ENCODE data around the gene TMEM178B.

Gene TMEM178B

GRCh38 chr7:141475679-141476078 is 401.8 kb downstream of the TMEM178B start:
- DNase-seq (ENCODE audit: low read depth), result no peak

DNA sequence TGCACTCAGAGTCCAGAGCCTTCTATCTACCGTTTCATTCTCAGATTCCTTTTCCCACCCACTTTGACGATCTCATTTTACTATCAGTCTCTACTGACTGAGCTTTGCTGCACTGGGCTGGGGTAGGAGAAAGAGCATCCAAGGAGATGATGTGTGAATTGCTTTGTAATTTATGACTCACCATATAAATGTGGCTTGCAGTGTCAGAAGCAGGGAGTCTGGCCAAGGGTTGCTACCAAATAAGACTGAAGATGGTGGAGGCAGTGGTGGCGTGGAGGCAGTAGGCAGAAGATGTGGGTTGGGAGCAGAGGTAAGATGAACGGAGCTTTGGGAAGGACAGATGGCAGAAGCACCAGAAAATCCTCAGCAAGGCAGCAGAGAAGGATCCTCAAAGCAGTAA is 404.0 kb downstream of the TMEM178B start:
- DNase-seq (ENCODE audit: low read depth), result no peak

- no peak for DNase-seq (ENCODE audit: low read depth)
Measured at GRCh38 chr7:141478845-141479244, 405.0 kb downstream of the TMEM178B start.

GRCh38 chr7:141480953-141481352 is 407.1 kb downstream of the TMEM178B start:
- no peak for DNase-seq (ENCODE audit: low read depth)

DNA sequence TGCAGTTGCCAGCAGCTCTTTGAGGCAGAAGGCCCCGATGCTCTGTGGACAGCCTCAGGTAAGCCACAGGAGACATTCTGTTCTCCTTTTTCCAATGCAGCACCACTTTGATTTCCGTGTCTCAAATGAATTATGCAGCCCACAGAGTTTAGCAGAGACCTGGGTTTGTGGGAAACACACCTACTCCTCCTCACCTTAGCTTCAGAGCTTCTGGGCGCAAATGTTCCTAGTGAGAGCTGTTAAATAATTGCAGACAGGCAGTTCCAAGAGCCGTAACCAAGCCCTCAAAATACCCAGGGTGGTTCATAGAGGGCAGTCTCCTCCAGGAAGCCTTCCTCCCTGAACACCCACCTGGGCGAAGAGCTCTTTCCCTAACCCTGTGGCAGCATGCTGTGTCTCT is 408.1 kb downstream of the TMEM178B start:
- DNase-seq (ENCODE audit: low read depth), result no peak

- no peak for DNase-seq (ENCODE audit: low read depth)
Measured at GRCh38 chr7:141483044-141483443, 409.2 kb downstream of the TMEM178B start.

- no peak for DNase-seq (ENCODE audit: low read depth)
Measured at GRCh38 chr7:141484907-141485306, 411.0 kb downstream of the TMEM178B start.

GRCh38 chr7:141486959-141487358 is 413.1 kb downstream of the TMEM178B start:
- DNase-seq (ENCODE audit: low read depth), result no peak

GRCh38 chr7:141490474-141490873 is 416.6 kb downstream of the TMEM178B start:
- DNase-seq (ENCODE audit: low read depth), result no peak

- DNase-seq (ENCODE audit: low read depth), result no peak
Measured at GRCh38 chr7:141495057-141495456, 421.2 kb downstream of the TMEM178B start.

- DNase-seq (ENCODE audit: low read depth), result no peak
Measured at GRCh38 chr7:141497391-141497790, 423.5 kb downstream of the TMEM178B start.

GRCh38 chr7:141500608-141501007 is 426.7 kb downstream of the TMEM178B start:
- no peak for DNase-seq (ENCODE audit: low read depth)

- no peak for DNase-seq (ENCODE audit: low read depth)
Measured at GRCh38 chr7:141501451-141501850, 427.6 kb downstream of the TMEM178B start.

GRCh38 chr7:141511316-141511675 is 437.4 kb downstream of the TMEM178B start:
- no peak for DNase-seq (ENCODE audit: low read depth)

DNA sequence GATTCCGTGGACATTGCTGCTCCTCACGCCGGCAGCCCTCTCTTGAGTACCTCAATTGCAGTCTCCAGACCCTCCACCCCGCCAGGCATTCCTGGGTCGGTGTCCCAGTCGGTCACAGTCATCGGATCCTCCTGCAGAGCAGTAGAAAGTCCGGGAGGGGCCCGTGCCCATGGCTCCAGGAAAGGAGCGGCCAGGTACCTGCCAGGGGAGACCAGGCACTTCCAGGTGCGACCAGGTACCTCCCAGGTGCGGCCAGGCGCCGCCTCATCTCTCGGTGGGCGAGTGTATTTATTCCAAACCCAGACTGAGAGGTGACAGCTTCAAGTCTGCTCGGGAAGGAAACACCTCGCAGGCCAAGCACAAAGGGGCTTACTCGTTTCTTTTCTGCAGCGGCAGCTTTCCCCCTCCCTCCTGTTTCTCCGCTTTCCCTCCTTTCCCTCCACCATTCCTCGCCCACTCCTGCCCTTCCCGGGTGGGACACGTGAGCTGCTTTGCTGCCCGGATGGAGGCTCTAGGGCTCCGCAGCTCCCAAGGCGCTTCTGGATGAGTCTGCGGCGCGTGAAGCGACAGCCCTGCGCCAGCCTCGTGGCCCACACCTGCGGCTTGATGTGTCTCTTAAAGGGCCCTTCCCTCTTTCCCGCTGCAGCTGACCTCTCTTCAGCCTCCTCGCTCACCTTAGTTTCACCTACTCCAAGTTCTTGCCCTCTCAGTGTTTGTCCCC is 438.0 kb downstream of the TMEM178B start:
- DNase-seq (ENCODE audit: low read depth), result no peak

DNA sequence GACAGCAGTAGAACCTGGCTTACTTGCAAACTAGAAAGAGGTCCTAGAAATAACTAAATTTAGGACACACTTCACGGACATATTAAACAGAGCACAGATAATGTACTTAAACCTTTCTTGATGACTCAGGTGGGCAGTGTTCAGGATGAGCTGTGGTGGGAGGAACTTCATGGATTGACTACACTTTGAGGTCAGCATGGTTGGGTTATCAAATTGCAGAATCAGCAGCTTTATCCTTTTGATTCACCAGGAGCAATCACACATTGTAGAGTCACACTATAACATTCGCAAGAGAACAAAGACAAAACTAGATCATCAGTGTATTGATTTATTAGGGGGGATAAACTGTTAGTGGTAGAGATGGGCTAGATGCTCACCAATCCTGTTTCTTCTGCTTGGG is 438.7 kb downstream of the TMEM178B start:
- DNase-seq (ENCODE audit: low read depth), result no peak

- no peak for DNase-seq (ENCODE audit: low read depth)
Measured at GRCh38 chr7:141513720-141514119, 439.9 kb downstream of the TMEM178B start.

DNA sequence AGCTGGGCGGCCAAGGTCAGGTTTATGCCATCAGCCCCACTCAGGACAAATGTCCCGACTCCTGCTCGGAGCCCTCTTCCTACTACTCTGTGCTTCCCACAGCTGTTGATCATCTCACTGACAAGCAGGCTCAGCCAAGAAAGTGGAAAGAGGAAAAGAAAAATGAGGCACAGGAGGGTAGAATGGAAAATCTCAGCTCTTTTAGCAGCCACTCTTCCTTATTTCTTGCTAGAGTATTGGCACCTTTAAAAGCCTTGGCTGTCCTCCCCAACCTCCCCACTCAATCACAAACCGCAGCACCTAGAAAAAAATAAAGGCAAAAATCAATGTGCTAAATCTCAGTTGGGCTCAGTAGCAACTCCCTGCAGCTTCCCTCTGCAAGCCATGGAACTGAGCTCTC is 442.1 kb downstream of the TMEM178B start:
- no peak for DNase-seq (ENCODE audit: low read depth)

DNA sequence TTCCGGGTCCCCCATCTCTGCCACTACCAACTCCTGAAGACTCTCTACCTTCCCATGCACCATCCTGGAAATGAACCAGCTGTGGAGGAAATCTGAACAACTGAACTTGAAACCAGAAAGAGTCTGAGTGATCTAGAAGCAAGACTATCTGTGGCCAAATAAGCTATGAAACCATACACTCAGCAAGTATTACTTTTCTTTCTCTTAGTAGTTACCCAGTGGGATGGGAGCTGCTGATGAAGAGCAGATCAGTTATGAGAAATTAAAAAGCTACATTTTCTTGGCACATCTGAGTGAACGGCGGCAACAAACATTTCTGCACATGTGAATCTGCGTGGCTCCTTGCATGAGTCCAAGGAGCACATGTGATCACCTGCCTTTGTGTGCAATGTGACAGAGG is 445.8 kb downstream of the TMEM178B start:
- DNase-seq (ENCODE audit: low read depth), result no peak

- no peak for DNase-seq (ENCODE audit: low read depth)
Measured at GRCh38 chr7:141522657-141523342, 448.9 kb downstream of the TMEM178B start.

DNA sequence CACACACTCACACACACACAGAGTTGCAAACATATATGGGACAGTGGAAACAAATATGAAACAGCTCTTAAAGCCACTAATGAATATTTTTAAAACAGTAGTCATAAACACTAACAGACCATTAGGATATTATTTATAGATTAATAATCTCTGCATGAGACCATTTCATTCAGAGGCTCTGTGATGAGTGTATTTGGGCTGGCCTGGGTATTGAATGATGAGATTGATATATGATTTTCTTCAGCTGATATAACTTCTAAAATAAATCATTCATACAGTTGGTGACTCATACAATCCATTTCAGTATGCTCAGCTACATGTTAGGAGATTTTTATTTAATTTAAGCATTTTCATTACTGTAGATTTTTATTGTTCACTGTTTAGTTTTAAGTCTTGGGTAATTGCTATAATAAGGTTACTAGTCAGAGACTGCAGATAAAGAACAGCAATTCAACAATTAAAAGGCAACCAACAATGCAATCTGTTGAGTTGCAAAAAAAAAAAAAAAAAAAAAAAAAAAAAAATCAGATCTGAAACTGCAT is 452.2 kb downstream of the TMEM178B start:
- DNase-seq (ENCODE audit: low read depth), result no peak

- DNase-seq (ENCODE audit: low read depth), result no peak
Measured at GRCh38 chr7:141527076-141527475, 453.2 kb downstream of the TMEM178B start.

DNA sequence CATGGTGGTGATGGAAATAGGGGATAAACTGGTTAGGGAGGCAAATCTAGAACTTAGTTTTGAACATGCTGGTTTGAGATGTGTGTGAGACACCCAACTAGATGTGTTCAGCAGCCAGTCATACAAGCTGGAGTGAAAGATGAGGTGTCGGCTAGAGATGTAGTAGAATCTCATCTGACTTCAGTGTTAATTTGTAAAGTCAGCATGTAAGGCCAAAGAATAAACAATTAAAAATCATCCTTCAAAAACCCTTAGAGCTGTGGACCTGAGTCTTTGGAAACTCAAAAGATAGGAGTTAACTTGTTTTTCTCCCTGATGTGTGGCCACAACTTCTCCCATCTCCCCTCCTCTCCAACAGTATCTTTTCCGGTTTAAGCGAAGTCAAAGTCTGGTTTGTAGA is 454.5 kb downstream of the TMEM178B start:
- no peak for DNase-seq (ENCODE audit: low read depth)

All from activated T-cell treated with anti-CD3 and anti-CD28 coated beads for 24 hours (primary cell).